MCF 10A (cell line): ENCODE measurements around the gene TMEM17. TPM values are rescaled to one million over a fixed set of nuclear protein-coding genes. Genes with fewer than 3 reads are reported as not detected.

ENCODE experiments used
- BruUV-seq: library from RNA; stranded (reverse); fragments of 400-500 nt; replicated peaks from 2 replicates; lab custom pipeline; 2021; lab: Mats Ljungman, UMichigan
- CTCF ChIA-PET: fragments of 300-600 bp; sonication (Branson Sonifier 250); formaldehyde crosslinking; extraction: SDS; loops from one replicate; lab custom pipeline; 2021; ENCODE audit warnings: antibody characterized with exemption, inconsistent platforms; lab: Yijun Ruan, JAX
- POLR2A ChIA-PET: fragments of 300-600, 350-650 bp; sonication (Branson Sonifier 250); formaldehyde crosslinking; extraction: SDS; loops from one replicate; lab custom pipeline; 2020; ENCODE audit warnings: antibody characterized with exemption, inconsistent platforms; lab: Yijun Ruan, JAX
- DNase-seq: peaks from one replicate; pipeline ENCODE4 v3.0.0-alpha.2; 2018; ENCODE audit not compliant: unreplicated experiment
- H3K27ac Mint-ChIP-seq: one replicate; pipeline ENCODE4 v1.8.0; 2022; ENCODE audit warnings: mild to moderate bottlenecking, low read depth, mixed read lengths; ENCODE audit not compliant: unreplicated experiment
- H3K27me3 Mint-ChIP-seq: one replicate; pipeline ENCODE4 v1.8.0; 2022; ENCODE audit warnings: mixed read lengths; ENCODE audit not compliant: insufficient read depth, unreplicated experiment
- H3K36me3 Mint-ChIP-seq: one replicate; pipeline ENCODE4 v1.8.0; 2022; ENCODE audit warnings: mild to moderate bottlenecking, moderate library complexity, mixed read lengths; ENCODE audit not compliant: insufficient read depth, unreplicated experiment
- H3K4me1 Mint-ChIP-seq: one replicate; pipeline ENCODE4 v1.8.0; 2022; ENCODE audit warnings: mixed read lengths; ENCODE audit not compliant: insufficient read depth, unreplicated experiment
- H3K4me3 Mint-ChIP-seq: one replicate; pipeline ENCODE4 v1.8.0; 2022; ENCODE audit warnings: mild to moderate bottlenecking, moderate library complexity, mixed read lengths; ENCODE audit not compliant: unreplicated experiment
- H3K9me3 Mint-ChIP-seq: one replicate; pipeline ENCODE4 v1.8.0; 2022; ENCODE audit warnings: mixed read lengths; ENCODE audit not compliant: unreplicated experiment
- intact Hi-C: fragments of 100-400 bp; cut with micrococcal nuclease; formaldehyde crosslinking; loops from 2 replicates; pipeline ENCODE4 v1.14.1; 2022
- total RNA-seq: library from RNA; stranded (reverse); gene quantifications from 2 replicates; pipeline ENCODE4 v1.2.3, GENCODE V29; 2022
- TF ChIP-seq, protein P1 (sequence below): fragments of 200-600 bp; IDR thresholded peaks from one replicate; pipeline ENCODE4 v1.8.0; 2022; ENCODE audit warnings: antibody characterized with exemption, mild to moderate bottlenecking; ENCODE audit not compliant: unreplicated experiment

The TMEM17 gene
- total RNA-seq, 1 experiment from 2014 or later: 2.6 TPM

DNA sequence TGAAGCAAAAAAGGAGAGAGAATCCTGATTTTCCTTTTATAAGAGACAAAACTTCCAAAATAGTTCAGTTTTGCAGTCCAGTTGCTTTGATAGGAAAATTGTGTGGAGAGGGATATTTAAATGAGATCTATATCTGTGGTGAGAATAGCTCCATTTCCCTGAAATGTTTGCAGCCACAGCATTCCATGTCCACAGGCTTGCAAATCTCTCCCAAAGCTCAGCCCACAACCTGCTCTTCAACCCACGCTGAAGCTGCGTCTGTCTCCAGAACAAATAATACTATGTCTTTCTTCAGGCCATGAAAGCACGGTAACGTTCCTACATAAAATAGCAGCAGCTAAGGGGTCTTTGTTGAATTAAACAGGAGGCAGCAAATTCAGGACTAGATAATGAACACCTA is 31.8 kb downstream of the TMEM17 start:
- ChIA-PET POLR2A (interaction anchor here (0.7 to 1.6 kb wide), 2 partner anchors 17 to 32 kb away, joined by 3 to 5 read pairs; partner anchors contain the start of gene TMEM17), CTCF (interaction anchor here (3.4 kb wide), 1 partner anchor 17 kb away, joined by 15 read pairs; no protein-coding TSS in a partner anchor)
- H3K9me3 Mint-ChIP-seq: no peaks in the 10 kb centered on the region
- no TSS peak for BruUV-seq
- H3K27me3 Mint-ChIP-seq: no peaks in the 10 kb centered on the region
- TF ChIP-seq, protein P1, sequence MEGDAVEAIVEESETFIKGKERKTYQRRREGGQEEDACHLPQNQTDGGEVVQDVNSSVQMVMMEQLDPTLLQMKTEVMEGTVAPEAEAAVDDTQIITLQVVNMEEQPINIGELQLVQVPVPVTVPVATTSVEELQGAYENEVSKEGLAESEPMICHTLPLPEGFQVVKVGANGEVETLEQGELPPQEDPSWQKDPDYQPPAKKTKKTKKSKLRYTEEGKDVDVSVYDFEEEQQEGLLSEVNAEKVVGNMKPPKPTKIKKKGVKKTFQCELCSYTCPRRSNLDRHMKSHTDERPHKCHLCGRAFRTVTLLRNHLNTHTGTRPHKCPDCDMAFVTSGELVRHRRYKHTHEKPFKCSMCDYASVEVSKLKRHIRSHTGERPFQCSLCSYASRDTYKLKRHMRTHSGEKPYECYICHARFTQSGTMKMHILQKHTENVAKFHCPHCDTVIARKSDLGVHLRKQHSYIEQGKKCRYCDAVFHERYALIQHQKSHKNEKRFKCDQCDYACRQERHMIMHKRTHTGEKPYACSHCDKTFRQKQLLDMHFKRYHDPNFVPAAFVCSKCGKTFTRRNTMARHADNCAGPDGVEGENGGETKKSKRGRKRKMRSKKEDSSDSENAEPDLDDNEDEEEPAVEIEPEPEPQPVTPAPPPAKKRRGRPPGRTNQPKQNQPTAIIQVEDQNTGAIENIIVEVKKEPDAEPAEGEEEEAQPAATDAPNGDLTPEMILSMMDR: no peak
- H3K4me1 Mint-ChIP-seq: peaks cover 7% of the 10 kb centered on the region
- no peaks in the 10 kb centered on the region for H3K36me3 Mint-ChIP-seq
- no peak overlapping the region for H3K27ac Mint-ChIP-seq
- no peak for DNase-seq
- H3K4me3 Mint-ChIP-seq: no peak overlapping the region
- intact Hi-C loops: no loop called here

- H3K36me3 Mint-ChIP-seq: no peaks in the 10 kb centered on the region
- H3K4me3 Mint-ChIP-seq: no peak overlapping the region
- H3K9me3 Mint-ChIP-seq: no peaks in the 10 kb centered on the region
- intact Hi-C loops: no loop called here
- H3K27ac Mint-ChIP-seq: no peak overlapping the region
- H3K27me3 Mint-ChIP-seq: no peaks in the 10 kb centered on the region
- CTCF ChIA-PET: interaction anchor here (3.4 kb wide), 1 partner anchor 16 kb away, joined by 15 read pairs; no protein-coding TSS in a partner anchor
- TF ChIP-seq, protein P1: no peak
- peaks cover 5% of the 10 kb centered on the region for H3K4me1 Mint-ChIP-seq
- no TSS peak for BruUV-seq
- no peak for DNase-seq
- POLR2A ChIA-PET: interaction anchor here (0.7 to 1.6 kb wide), 2 partner anchors 16 to 33 kb away, joined by 3 to 5 read pairs; partner anchors contain the start of gene TMEM17
These were observed 32.7 kb downstream of the TMEM17 start for GRCh38 chr2:62473246-62473827.

- H3K36me3 Mint-ChIP-seq: no peaks in the 10 kb centered on the region
- POLR2A ChIA-PET: interaction anchor here (0.6 to 1.4 kb wide), 3 partner anchors 13 to 604 kb away, joined by 3 to 7 read pairs (median 4); no protein-coding TSS in a partner anchor
- intact Hi-C loops: no loop called here
- no peak for DNase-seq
- H3K27ac Mint-ChIP-seq: no peak overlapping the region
- no TSS peak for BruUV-seq
- CTCF ChIA-PET: interaction anchor here (0.9 kb wide), 1 partner anchor 15 kb away, joined by 3 read pairs; no protein-coding TSS in a partner anchor
- H3K4me3 Mint-ChIP-seq: no peak overlapping the region
- no peaks in the 10 kb centered on the region for H3K9me3 Mint-ChIP-seq
- H3K4me1 Mint-ChIP-seq: peaks cover 8% of the 10 kb centered on the region
- TF ChIP-seq, protein P1: no peak
- H3K27me3 Mint-ChIP-seq: no peaks in the 10 kb centered on the region
These were observed 33.7 kb downstream of the TMEM17 start for GRCh38 chr2:62472312-62472711.

DNA sequence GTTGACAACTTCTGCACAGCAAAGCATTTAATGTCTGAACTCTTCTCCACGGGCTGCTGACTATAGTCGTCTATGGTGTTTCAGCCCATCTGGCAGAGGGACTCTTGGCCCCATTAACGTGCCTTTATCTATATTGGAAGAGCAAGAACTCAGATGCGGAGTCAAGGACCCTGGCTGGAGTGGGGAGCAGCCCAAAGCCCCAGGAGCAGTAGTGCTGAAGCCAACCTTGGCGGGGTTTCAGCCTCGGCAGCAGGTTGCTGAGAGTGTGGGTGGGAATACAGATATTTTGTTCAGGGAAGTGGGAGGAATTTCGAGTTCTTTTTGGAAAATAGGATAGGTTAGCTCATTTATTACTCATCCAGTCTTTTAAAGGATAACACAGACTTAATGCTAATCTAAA is 34.2 kb downstream of the TMEM17 start:
- Mint-ChIP-seq H3K27me3 (no peaks in the 10 kb centered on the region), H3K27ac (peak overlapping the region; percentile 28), H3K4me1 (peaks cover 8% of the 10 kb centered on the region), H3K36me3 (no peaks in the 10 kb centered on the region), H3K4me3 (no peak overlapping the region), H3K9me3 (no peaks in the 10 kb centered on the region)
- intact Hi-C loops: no loop called here
- TF ChIP-seq, protein P1: no peak
- no peak for DNase-seq
- BruUV-seq: no TSS peak
- POLR2A ChIA-PET: interaction anchor here (0.6 to 1.4 kb wide), 3 partner anchors 14 to 605 kb away, joined by 3 to 7 read pairs (median 4); no protein-coding TSS in a partner anchor
- CTCF ChIA-PET: interaction anchor here (0.9 kb wide), 1 partner anchor 14 kb away, joined by 3 read pairs; no protein-coding TSS in a partner anchor
